DMS 273 (cell line): ENCODE results near the gene MS4A6E.
"Not testable (repeated sequence)": the region's sequence is repeated elsewhere in the genome, so short reads cannot be mapped to it uniquely, and the experiment has no call there.

Source experiments
- DNase-seq: peaks from one replicate; lab custom pipeline; 2025; ENCODE audit not compliant: unreplicated experiment; lab: John Stamatoyannopoulos, UW

The MS4A6E gene

GRCh38 chr11:60334005-60334620, 7.1 kb downstream of the MS4A6E start:
- DNase-seq: peak; percentile 55

- no peak for DNase-seq
Observed at GRCh38 chr11:60336767-60337391, 9.8 kb downstream of the MS4A6E start.

GRCh38 chr11:60338053-60338452, 11.0 kb downstream of the MS4A6E start:
- DNase-seq: no peak

- DNase-seq: no peak
Observed at GRCh38 chr11:60339356-60339755, 12.3 kb downstream of the MS4A6E start.

GRCh38 chr11:60343094-60343704, 16.1 kb downstream of the MS4A6E start:
- DNase-seq: peak; percentile 41

- DNase-seq: no peak
Observed at GRCh38 chr11:60344146-60344545, 17.1 kb downstream of the MS4A6E start.

GRCh38 chr11:60345489-60345888, 18.4 kb downstream of the MS4A6E start:
- DNase-seq: peak; percentile 25

- DNase-seq: no peak
Observed at GRCh38 chr11:60347084-60347797, 20.2 kb downstream of the MS4A6E start.

GRCh38 chr11:60348116-60348515, 21.1 kb downstream of the MS4A6E start:
- DNase-seq: no peak

GRCh38 chr11:60349990-60350389, 22.9 kb downstream of the MS4A6E start:
- no peak for DNase-seq

- DNase-seq: no peak
Observed at GRCh38 chr11:60357771-60358170, 30.7 kb downstream of the MS4A6E start.

- DNase-seq: no peak
Observed at GRCh38 chr11:60360621-60361020, 33.6 kb downstream of the MS4A6E start.

- no peak for DNase-seq
Observed at GRCh38 chr11:60362241-60362640, 35.2 kb downstream of the MS4A6E start.

GRCh38 chr11:60363542-60364470, 36.8 kb downstream of the MS4A6E start:
- peak; percentile 63 for DNase-seq

GRCh38 chr11:60366262-60366904, 39.3 kb downstream of the MS4A6E start:
- DNase-seq: not testable (repeated sequence)

- no peak for DNase-seq
Observed at GRCh38 chr11:60367009-60367408, 40.0 kb downstream of the MS4A6E start.

- no peak for DNase-seq
Observed at GRCh38 chr11:60367896-60368295, 40.8 kb downstream of the MS4A6E start.

- no peak for DNase-seq
Observed at GRCh38 chr11:60370252-60370810, 43.3 kb downstream of the MS4A6E start.

- DNase-seq: no peak
Observed at GRCh38 chr11:60370811-60371298, 43.8 kb downstream of the MS4A6E start.

GRCh38 chr11:60371386-60371785, 44.3 kb downstream of the MS4A6E start:
- no peak for DNase-seq
